Right renal pelvis (tissue), 4 donors: ENCODE data around the gene RPRD1B. TPM values are rescaled to one million over a fixed set of nuclear protein-coding genes. Genes with fewer than 3 reads are reported as not detected.

Experiments used
- DNase-seq, 4 donors: peaks; one replicate each; pipeline ENCODE4 v3.0.0-alpha.2; 2013; ENCODE audit warnings: low read depth in 4 of 4, low spot score in 3 of 4, missing footprints in 1 of 4
- polyA plus RNA-seq, 4 donors: library from polyadenylated mRNA; unstranded; fragments of 120-200 nt; gene quantifications; one replicate each; pipeline ENCODE4 v1.2.1, GENCODE V29; 2013; ENCODE audit not compliant: insufficient read length in 4 of 4

The RPRD1B gene
- polyA plus RNA-seq, 4 donors: 34.3 to 42.6 (median 39.3) TPM

DNA sequence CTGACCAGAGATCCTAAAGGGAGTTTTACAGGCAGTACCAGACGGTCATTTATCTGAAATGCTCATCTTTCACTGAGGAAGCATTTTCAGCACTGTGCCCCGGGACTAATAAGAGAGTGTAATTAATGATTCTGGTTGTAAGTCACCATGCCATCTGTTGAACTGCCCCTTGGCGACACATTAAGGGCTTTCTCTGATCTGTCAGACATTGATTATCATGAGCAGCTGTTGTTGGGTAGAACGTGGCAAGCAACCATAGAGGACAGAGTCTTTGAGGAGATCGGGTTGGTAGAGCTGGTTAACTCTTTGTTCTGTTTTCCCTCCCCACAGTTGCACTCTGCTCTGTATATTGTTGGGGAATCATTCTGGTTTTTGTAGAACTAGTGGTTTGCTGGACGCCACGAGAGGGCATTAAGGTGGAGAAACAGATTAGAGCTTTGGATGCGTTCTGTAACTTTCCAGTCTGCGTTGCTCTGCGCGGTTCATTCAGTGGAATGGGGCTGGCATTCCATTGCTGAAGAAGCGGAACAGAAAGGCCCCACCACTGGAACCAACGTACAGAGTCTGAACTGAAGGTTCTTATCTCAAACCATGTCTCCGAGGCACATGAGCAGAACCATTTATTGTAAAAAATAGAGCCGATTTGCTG lies 34.3 kb downstream of the RPRD1B start:
- no peak for DNase-seq

DNA sequence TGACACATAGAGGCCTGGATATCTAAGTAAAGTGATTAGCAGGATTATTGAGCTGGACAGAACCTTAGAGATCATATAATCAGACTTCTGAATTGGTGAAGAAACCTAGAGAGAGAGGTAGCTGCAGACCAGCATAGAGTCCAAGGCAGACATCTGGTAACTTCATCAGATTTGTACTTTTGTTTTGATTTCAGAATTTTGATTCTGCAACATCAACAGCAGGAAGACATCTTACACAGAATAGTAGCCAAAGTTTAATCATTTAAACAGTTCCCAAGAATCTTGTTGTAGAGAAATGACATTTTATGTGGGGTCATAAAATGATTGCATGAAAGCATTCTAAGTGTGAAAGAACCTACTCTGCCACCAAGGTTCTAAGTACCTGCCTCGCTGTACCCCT lies 39.4 kb downstream of the RPRD1B start:
- DNase-seq: no peak

GRCh38 chr20:38073307-38074071 lies 39.9 kb downstream of the RPRD1B start:
- peak; percentile 60 to 69 (median 65) for DNase-seq

- DNase-seq: no peak
Observed at GRCh38 chr20:38075161-38075998, 41.8 kb downstream of the RPRD1B start.

GRCh38 chr20:38076548-38076947 lies 43.0 kb downstream of the RPRD1B start:
- no peak for DNase-seq

DNA sequence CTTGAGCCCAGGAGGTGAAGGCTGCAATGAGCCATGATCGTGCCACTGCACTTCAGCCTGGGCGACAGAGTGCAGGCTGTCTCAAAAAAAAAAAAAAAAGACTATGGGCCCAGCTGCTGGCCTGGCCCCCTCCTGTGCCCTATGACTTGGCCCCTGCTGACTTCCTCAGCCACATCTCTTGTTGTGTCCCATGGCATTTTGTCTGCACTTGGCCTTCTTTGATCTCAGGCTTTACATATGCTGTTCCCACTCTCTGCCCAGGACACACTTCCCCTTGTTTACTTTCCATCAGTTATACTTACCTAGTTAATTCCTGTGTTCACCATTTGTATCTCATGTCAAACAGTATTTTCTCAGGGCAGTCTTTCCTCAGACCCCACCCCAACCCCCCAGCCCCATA lies 44.5 kb downstream of the RPRD1B start:
- DNase-seq: no peak

GRCh38 chr20:38079353-38079752 lies 45.8 kb downstream of the RPRD1B start:
- no peak for DNase-seq

DNA sequence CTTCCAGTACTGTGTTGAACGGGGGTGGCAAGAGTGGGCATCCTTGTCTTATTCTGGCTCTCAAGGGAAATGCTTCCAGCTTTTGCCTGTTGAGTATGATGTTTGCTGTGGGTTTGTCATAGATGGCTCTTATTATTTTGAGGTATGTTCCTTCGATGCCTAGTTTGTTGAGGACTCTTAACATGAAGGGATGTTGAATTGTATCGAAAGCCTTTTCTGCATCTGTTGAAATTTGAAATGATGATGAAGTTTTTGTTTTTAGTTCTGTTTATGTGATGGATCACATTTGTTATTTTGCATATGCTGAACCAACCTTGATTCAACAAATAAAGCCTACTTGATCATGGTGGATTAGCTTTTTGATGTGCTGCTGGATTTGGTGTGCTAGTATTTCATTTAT lies 48.0 kb downstream of the RPRD1B start:
- no peak for DNase-seq

GRCh38 chr20:38082894-38083293 lies 49.3 kb downstream of the RPRD1B start:
- no peak for DNase-seq

DNA sequence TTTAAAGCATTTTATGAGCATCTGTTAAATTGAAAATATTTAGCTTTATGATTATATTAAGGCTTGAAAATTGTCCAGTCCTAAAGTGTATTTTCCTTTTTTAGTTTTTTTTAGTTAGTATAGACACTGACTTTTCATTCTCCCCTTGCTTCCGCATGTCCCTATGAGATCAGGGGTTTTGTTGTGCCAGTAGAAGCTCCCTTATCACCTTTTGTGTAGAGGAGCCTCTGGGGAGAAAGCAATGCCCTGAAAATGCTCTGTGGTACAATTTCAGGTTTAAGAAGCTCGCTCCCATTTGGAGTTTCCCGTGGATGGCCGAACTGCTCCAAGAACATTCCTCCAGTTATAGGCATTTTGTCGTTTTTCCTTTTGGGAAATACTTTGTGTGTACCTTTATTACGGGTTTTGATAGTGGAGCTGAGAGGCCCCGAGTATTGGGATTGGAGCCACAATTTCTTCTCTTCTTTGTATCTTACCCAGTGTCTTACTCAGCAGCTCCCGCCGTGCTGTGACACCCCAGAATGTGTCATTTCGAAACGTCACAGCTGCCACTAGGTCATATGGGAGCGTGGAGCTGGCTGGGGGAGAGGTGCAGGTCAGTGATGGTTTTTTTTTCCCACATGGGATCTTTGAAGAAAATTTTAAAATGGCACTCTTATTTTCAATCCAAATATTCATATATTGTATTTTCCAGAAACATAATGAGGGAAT lies 49.9 kb downstream of the RPRD1B start:
- no peak for DNase-seq

GRCh38 chr20:38084425-38084951 lies 50.9 kb downstream of the RPRD1B start:
- DNase-seq: no peak

DNA sequence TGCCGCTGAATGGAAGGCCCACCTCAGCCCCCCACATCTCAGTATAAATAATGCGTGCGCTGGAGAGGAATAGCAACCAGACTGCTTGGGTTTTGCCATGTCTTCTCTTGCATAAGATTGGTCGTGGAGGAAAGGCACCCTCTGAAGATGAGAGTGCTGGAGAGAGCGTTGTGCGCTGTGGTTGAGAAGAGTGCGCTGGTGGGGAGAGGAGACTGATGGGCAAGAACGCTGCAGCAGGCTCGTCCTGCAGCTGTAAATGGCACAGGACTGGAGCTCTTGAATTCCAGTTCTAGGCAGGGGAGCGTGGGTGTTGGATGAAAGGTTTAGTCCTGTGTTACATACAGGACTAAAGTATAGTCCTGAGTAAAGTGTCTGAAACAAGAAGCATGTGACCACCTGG lies 51.5 kb downstream of the RPRD1B start:
- DNase-seq: no peak

- no peak for DNase-seq
Observed at GRCh38 chr20:38089500-38089899, 56.0 kb downstream of the RPRD1B start.

DNA sequence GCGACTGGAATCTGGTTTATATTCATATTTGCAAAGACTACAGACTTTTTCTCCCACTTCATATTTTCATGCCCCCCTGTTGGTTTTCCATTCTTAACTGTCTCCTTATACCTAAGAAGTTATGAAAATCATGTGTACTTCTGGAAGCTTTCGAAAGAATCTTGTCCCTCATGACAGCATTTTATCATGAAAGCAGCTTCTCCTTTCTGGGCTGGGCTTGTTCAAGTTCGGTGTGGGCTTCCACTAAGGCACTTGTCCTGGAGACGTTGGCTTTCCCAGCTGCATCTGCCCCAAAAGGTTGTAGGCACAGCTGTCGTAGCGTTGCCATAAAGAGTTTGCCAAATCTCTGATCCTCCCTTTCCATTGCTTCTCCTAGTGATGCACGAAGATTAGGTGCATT lies 56.5 kb downstream of the RPRD1B start:
- DNase-seq: no peak

DNA sequence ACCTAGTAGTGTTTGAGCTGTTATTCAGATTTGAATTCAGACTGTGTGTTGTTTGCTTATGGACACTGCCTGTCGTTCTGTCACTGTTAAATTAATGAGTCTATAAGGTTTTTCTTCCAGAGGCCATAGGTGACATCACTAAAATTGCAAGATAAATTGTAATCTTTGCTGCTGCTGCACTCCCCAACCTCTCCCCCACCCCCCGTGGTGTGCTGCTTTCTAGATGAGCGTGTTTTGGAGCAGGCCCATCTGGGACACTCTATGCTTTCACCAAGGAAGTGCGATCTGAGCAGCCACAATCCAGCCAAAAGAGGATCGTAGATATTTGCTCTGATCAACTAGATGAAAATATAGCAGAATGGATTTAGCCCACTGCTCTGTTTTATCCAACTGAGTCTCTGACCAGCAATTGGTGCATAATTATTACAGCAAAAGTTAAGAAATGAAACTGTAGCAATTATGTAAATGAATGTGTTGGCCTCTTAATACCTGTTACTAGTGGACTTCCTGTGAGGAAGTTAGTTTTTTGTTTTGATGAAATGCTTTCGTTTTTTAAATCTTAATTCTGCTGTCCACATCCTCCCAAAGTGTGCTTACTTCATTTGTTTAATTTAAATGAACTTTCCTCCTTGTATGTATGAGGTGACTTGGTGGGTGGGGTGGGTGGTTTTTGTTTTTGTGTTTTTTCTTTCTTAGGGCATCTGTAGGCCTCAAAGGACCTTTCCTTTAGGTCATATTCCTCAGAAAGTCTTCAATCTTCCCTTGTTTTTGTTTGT lies 58.1 kb downstream of the RPRD1B start:
- no peak for DNase-seq

- DNase-seq: no peak
Observed at GRCh38 chr20:38092260-38092857, 58.8 kb downstream of the RPRD1B start.

DNA sequence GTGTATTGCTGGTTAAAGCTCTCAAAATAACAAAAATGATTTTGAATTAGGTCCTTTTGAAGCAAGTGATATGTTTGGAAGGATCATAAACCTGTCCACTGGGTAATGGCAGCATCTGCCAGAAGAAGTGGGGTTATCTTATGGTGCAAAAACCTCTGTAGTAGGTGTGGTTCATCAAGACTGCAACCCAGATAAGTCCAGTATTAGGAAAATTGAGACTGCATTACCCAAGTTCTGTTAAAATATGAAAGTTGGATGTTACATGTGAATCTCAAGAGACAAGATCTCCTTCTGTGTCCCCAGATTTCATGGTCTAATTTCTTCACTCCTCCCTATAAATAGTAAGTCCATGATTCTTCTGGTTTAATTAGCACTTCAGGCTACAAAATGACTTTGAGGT lies 59.4 kb downstream of the RPRD1B start:
- no peak for DNase-seq

- no peak for DNase-seq
Observed at GRCh38 chr20:38093641-38094077, 60.1 kb downstream of the RPRD1B start.

- DNase-seq: no peak
Observed at GRCh38 chr20:38094373-38094891, 60.9 kb downstream of the RPRD1B start.
